MV-4-11 (cell line): ENCODE measurements around the gene SLC8A3.

Experiments used
- DNase-seq: peaks from one replicate; lab custom pipeline; 2025; lab: John Stamatoyannopoulos, UW

SLC8A3 gene

GRCh38 chr14:69996216-69996615, 192.5 kb downstream of the SLC8A3 start:
- peak; percentile 73 for DNase-seq
